ENCODE results near the gene S1PR1. TPM values are rescaled to one million over a fixed set of nuclear protein-coding genes. Genes with fewer than 3 reads are reported as not detected.

S1PR1 gene
- total and polyA plus RNA-seq, 2 of the 13 experiments (the other 11 are each of a cell fraction or from before 2014, with no cell fraction given): not detected

- H3K36me3 ChIP-seq (replicated peaks in 1 of 2; ENCODE audit: control insufficient read depth in 1 of 2, insufficient read depth in 2 of 2, low read length in 2 of 2): no peaks in the 10 kb centered on the region
- no peak for DNase-seq (ENCODE audit: low spot score)
- ChIA-PET POLR2A (no interaction called here), CTCF (ENCODE audit: low intra/inter-chr PET ratio, low total read pairs) (no interaction called here)
- no peak for TF ChIP-seq KLF11 (CRISPR knock-in tag; IDR thresholded peaks at IDR 0.05)
- TF ChIP-seq ZNF124 (CRISPR knock-in tag; IDR thresholded peaks at IDR 0.05): no peak
- no peak for TF ChIP-seq RBFOX2 (IDR thresholded peaks at IDR 0.05; ENCODE audit: low read depth, low read length)
- TF ChIP-seq ZNF567 (CRISPR knock-in tag; IDR thresholded peaks at IDR 0.05; ENCODE audit: borderline replicate concordance): no peak
- no peak for TF ChIP-seq ZNF781 (CRISPR knock-in tag; IDR thresholded peaks at IDR 0.05; ENCODE audit: borderline replicate concordance, not compliant biosample characterization)
- peaks cover 35% of the 10 kb centered on the region for H3K4me1 ChIP-seq (ENCODE audit: insufficient read depth, low read length)
- H3K4me3 ChIP-seq (replicated peaks in 1 of 3; ENCODE audit: insufficient read depth in 1 of 3, low read depth in 2 of 3, low read length in 3 of 3): no peak overlapping the region
- WGBS (ENCODE audit: low lambda C conversion rate): 81% methylated on average over 4 of the region's 4 CpGs
- H3K79me2 ChIP-seq (ENCODE audit: insufficient read depth, low read length): no peaks in the 10 kb centered on the region
- H3K27ac ChIP-seq (ENCODE audit: extremely low read length, insufficient read depth, low read length): no peak overlapping the region
- no peak for ATAC-seq
- in situ Hi-C loops (cut with HindIII; ENCODE audit: extremely low pct_ligation_motif_present, low pct_unique_long_range_greater_than_20kb): no loop called here
- H3K9me3 ChIP-seq (ENCODE audit: low read length): no peaks in the 10 kb centered on the region
- no peaks in the 10 kb centered on the region for H4K20me1 ChIP-seq (ENCODE audit: insufficient read depth, low read length)
- no peak overlapping the region for H3K4me2 ChIP-seq (ENCODE audit: low read depth, low read length)
- intact Hi-C loops (cut with micrococcal nuclease; ENCODE audit: unreplicated experiment): no loop called here
- no peak overlapping the region for H3K9ac ChIP-seq (ENCODE audit: insufficient read depth, low read depth, low read length)
- FAIRE-seq: no peak
- H2AFZ ChIP-seq (ENCODE audit: low read length): no peak overlapping the region
- H3K27me3 ChIP-seq (ENCODE audit: control insufficient read depth in 1 of 2, insufficient read depth in 2 of 2, low read length in 2 of 2): no peaks in the 10 kb centered on the region
- no TSS peak for BruUV-seq (replicated peaks)
Observed at GRCh38 chr1:101262060-101262459, 25.2 kb downstream of the S1PR1 start.

GRCh38 chr1:101262630-101263348 is 26.0 kb downstream of the S1PR1 start:
- Histone ChIP-seq H4K20me1 (ENCODE audit: insufficient read depth, low read length) (no peaks in the 10 kb centered on the region), H3K9me3 (ENCODE audit: low read length) (no peaks in the 10 kb centered on the region), H3K36me3 (replicated peaks in 1 of 2; ENCODE audit: control insufficient read depth in 1 of 2, insufficient read depth in 2 of 2, low read length in 2 of 2) (no peaks in the 10 kb centered on the region), H3K9ac (ENCODE audit: insufficient read depth, low read depth, low read length) (no peak overlapping the region), H3K79me2 (ENCODE audit: insufficient read depth, low read length) (no peaks in the 10 kb centered on the region), H3K27me3 (ENCODE audit: control insufficient read depth in 1 of 2, insufficient read depth in 2 of 2, low read length in 2 of 2) (no peaks in the 10 kb centered on the region), H3K4me2 (ENCODE audit: low read depth, low read length) (no peak overlapping the region), H3K27ac (ENCODE audit: extremely low read length, insufficient read depth, low read length) (no peak overlapping the region), H3K4me3 (replicated peaks in 1 of 3; ENCODE audit: insufficient read depth in 1 of 3, low read depth in 2 of 3, low read length in 3 of 3) (no peak overlapping the region), H3K4me1 (ENCODE audit: insufficient read depth, low read length) (peaks cover 27% of the 10 kb centered on the region), H2AFZ (ENCODE audit: low read length) (no peak overlapping the region)
- ChIA-PET CTCF (ENCODE audit: low intra/inter-chr PET ratio, low total read pairs) (no interaction called here), POLR2A (no interaction called here)
- 62% methylated on average over 6 of the region's 6 CpGs for WGBS (ENCODE audit: low lambda C conversion rate)
- DNase-seq (ENCODE audit: low spot score) (no peak), FAIRE-seq (no peak), ATAC-seq (no peak)
- intact Hi-C loops (cut with micrococcal nuclease; ENCODE audit: unreplicated experiment): no loop called here
- in situ Hi-C loops (cut with HindIII; ENCODE audit: extremely low pct_ligation_motif_present, low pct_unique_long_range_greater_than_20kb): no loop called here
- BruUV-seq (replicated peaks): no TSS peak
- TF ChIP-seq HES4 (CRISPR knock-in tag; IDR thresholded peaks at IDR 0.05; ENCODE audit: borderline replicate concordance) (no peak), ELF1 (CRISPR knock-in tag; IDR thresholded peaks at IDR 0.05) (no peak), PATZ1 (CRISPR knock-in tag; IDR thresholded peaks at IDR 0.05) (no peak)
